H1 (cell line): ENCODE data around the gene DPP10. TPM values are rescaled to one million over a fixed set of nuclear protein-coding genes. Genes with fewer than 3 reads are reported as not detected.

Source experiments
- BRCA1 ChIP-seq: IDR thresholded peaks from 2 replicates; pipeline ENCODE4 v1.6.1; 2012; ENCODE audit warnings: low read depth, low read length, improper control_type of control experiment
- KDM1A ChIP-seq: fragments of 200-600, 300-600 bp; sonication (generic); IDR thresholded peaks from 2 replicates; pipeline ENCODE4 v1.7.1; 2016; ENCODE audit warnings: mild to moderate bottlenecking, low read length, borderline replicate concordance
- TBP ChIP-seq: IDR thresholded peaks from 2 replicates; pipeline ENCODE4 v1.6.1; 2011; ENCODE audit warnings: low read depth, low read length, improper control_type of control experiment
- polyA plus RNA-seq, 7 experiments: library from polyadenylated mRNA; depleted of rRNA in 3 of 7; stranded (reverse) in 5 of 7; unstranded in 2 of 7; fragments of >200 nt in 5 of 7; fragments of 200-250 nt in 2 of 7; gene quantifications; 1 replicate in 5 of 7; 2 replicates in 1 of 7; 4 replicates in 1 of 7; pipeline versions ENCODE4 v1.2.1 to v1.2.3, GENCODE V29; 2011 to 2013; ENCODE audit warnings: missing spikeins in 2 of 7, mixed read lengths in 2 of 7
- total RNA-seq: library from RNA; stranded (reverse); fragmentation: NEBNext Ultra II Directional; extraction: Animal tissue kit (Norgen Biotek cat#: 25700); gene quantifications from 2 replicates; pipeline ENCODE4 v1.2.1, GENCODE V29; 2021
- TF ChIP-seq, protein P1 (sequence below): fragments of 300-600 bp; sonication (generic); IDR thresholded peaks from 2 replicates; pipeline ENCODE4 v1.7.1; 2012; ENCODE audit warnings: low read length, moderate library complexity, mild to moderate bottlenecking, inconsistent platforms; ENCODE audit not compliant: insufficient replicate concordance
- TF ChIP-seq, protein P2 (sequence below): IDR thresholded peaks from 2 replicates; pipeline ENCODE4 v1.6.1; 2011; ENCODE audit warnings: low read length, improper control_type of control experiment
- TF ChIP-seq, protein P3 (sequence below): IDR thresholded peaks from 2 replicates; pipeline ENCODE4 v1.6.1; 2012; ENCODE audit warnings: inconsistent platforms

Gene DPP10
- total and polyA plus RNA-seq, 2 of the 8 experiments (the other 6 are each of a cell fraction or from before 2014, with no cell fraction given): 3.3 to 7.2 TPM

DNA sequence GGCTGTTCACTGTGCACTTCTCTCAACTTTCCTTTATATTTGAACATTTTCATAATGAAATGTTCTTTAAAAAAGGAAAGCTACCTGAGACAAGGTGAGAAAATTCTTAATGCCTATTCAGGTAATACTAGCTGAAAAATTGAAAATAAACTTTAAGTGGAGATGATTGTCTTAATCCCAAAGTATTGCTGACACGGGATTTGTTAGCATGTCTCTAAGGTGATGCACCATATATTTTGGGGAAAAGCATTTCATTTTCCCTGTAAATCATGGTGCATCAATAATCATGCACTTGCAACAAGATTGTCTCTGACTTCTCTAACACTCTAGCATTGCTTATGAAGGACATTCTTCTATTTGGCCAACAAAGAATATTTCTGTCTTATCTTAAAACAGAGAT lies 848.0 kb downstream of the DPP10 start (continued):
- TF ChIP-seq, protein P1, sequence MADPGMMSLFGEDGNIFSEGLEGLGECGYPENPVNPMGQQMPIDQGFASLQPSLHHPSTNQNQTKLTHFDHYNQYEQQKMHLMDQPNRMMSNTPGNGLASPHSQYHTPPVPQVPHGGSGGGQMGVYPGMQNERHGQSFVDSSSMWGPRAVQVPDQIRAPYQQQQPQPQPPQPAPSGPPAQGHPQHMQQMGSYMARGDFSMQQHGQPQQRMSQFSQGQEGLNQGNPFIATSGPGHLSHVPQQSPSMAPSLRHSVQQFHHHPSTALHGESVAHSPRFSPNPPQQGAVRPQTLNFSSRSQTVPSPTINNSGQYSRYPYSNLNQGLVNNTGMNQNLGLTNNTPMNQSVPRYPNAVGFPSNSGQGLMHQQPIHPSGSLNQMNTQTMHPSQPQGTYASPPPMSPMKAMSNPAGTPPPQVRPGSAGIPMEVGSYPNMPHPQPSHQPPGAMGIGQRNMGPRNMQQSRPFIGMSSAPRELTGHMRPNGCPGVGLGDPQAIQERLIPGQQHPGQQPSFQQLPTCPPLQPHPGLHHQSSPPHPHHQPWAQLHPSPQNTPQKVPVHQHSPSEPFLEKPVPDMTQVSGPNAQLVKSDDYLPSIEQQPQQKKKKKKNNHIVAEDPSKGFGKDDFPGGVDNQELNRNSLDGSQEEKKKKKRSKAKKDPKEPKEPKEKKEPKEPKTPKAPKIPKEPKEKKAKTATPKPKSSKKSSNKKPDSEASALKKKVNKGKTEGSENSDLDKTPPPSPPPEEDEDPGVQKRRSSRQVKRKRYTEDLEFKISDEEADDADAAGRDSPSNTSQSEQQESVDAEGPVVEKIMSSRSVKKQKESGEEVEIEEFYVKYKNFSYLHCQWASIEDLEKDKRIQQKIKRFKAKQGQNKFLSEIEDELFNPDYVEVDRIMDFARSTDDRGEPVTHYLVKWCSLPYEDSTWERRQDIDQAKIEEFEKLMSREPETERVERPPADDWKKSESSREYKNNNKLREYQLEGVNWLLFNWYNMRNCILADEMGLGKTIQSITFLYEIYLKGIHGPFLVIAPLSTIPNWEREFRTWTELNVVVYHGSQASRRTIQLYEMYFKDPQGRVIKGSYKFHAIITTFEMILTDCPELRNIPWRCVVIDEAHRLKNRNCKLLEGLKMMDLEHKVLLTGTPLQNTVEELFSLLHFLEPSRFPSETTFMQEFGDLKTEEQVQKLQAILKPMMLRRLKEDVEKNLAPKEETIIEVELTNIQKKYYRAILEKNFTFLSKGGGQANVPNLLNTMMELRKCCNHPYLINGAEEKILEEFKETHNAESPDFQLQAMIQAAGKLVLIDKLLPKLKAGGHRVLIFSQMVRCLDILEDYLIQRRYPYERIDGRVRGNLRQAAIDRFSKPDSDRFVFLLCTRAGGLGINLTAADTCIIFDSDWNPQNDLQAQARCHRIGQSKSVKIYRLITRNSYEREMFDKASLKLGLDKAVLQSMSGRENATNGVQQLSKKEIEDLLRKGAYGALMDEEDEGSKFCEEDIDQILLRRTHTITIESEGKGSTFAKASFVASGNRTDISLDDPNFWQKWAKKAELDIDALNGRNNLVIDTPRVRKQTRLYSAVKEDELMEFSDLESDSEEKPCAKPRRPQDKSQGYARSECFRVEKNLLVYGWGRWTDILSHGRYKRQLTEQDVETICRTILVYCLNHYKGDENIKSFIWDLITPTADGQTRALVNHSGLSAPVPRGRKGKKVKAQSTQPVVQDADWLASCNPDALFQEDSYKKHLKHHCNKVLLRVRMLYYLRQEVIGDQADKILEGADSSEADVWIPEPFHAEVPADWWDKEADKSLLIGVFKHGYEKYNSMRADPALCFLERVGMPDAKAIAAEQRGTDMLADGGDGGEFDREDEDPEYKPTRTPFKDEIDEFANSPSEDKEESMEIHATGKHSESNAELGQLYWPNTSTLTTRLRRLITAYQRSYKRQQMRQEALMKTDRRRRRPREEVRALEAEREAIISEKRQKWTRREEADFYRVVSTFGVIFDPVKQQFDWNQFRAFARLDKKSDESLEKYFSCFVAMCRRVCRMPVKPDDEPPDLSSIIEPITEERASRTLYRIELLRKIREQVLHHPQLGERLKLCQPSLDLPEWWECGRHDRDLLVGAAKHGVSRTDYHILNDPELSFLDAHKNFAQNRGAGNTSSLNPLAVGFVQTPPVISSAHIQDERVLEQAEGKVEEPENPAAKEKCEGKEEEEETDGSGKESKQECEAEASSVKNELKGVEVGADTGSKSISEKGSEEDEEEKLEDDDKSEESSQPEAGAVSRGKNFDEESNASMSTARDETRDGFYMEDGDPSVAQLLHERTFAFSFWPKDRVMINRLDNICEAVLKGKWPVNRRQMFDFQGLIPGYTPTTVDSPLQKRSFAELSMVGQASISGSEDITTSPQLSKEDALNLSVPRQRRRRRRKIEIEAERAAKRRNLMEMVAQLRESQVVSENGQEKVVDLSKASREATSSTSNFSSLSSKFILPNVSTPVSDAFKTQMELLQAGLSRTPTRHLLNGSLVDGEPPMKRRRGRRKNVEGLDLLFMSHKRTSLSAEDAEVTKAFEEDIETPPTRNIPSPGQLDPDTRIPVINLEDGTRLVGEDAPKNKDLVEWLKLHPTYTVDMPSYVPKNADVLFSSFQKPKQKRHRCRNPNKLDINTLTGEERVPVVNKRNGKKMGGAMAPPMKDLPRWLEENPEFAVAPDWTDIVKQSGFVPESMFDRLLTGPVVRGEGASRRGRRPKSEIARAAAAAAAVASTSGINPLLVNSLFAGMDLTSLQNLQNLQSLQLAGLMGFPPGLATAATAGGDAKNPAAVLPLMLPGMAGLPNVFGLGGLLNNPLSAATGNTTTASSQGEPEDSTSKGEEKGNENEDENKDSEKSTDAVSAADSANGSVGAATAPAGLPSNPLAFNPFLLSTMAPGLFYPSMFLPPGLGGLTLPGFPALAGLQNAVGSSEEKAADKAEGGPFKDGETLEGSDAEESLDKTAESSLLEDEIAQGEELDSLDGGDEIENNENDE: no peak
- TF ChIP-seq BRCA1: no peak
- TF ChIP-seq, protein P2, sequence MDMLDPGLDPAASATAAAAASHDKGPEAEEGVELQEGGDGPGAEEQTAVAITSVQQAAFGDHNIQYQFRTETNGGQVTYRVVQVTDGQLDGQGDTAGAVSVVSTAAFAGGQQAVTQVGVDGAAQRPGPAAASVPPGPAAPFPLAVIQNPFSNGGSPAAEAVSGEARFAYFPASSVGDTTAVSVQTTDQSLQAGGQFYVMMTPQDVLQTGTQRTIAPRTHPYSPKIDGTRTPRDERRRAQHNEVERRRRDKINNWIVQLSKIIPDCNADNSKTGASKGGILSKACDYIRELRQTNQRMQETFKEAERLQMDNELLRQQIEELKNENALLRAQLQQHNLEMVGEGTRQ: no peak
- no peak for TF ChIP-seq KDM1A
- TF ChIP-seq, protein P3, sequence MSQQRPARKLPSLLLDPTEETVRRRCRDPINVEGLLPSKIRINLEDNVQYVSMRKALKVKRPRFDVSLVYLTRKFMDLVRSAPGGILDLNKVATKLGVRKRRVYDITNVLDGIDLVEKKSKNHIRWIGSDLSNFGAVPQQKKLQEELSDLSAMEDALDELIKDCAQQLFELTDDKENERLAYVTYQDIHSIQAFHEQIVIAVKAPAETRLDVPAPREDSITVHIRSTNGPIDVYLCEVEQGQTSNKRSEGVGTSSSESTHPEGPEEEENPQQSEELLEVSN: no peak
- TF ChIP-seq TBP: no peak
